OCI-LY7 (cell line): Measurements from ENCODE around the gene RFX8.

Experiments
- CTCF ChIP-seq: fragments of 200-600 bp; sonication (generic); conservative IDR thresholded peaks from 2 replicates; pipeline ENCODE4 v1.5.1; 2014; ENCODE audit warnings: mild to moderate bottlenecking, antibody characterized with exemption, low read length, moderate library complexity, mixed read lengths
- EZH2phosphoT487 ChIP-seq: fragments of 200-600 bp; sonication (generic); IDR thresholded peaks from 2 replicates; pipeline ENCODE4 v1.6.1; 2018; ENCODE audit warnings: low read depth, borderline replicate concordance, mild to moderate bottlenecking, mixed run types, antibody characterized with exemption, low read length, moderate library complexity, mixed read lengths

GRCh38 chr2:101361121-101361520, 113.8 kb downstream of the RFX8 start:
- TF ChIP-seq CTCF (no peak), EZH2phosphoT487 (no peak)
